Measurements from ENCODE around the gene ENOX1. TPM values are rescaled to one million over a fixed set of nuclear protein-coding genes. Genes with fewer than 3 reads are reported as not detected.

Gene ENOX1
- total RNA-seq, 1 experiment from 2014 or later: 0.35 TPM

- Histone ChIP-seq H4K20me1 (ENCODE audit: insufficient read depth) (no peaks in the 10 kb centered on the region), H3K4me3 (no peak overlapping the region), H3K9me3 (ENCODE audit: insufficient read depth, low read depth) (no peaks in the 10 kb centered on the region), H3K36me3 (ENCODE audit: low read depth) (no peaks in the 10 kb centered on the region), H3K4me2 (no peak overlapping the region), H3K27ac (no peak overlapping the region), H3F3A (ENCODE audit: insufficient read depth, low read depth) (no peaks in the 10 kb centered on the region), H3K4me1 (replicated peaks; ENCODE audit: insufficient read depth) (no peaks in the 10 kb centered on the region), H3K27me3 (ENCODE audit: insufficient read depth, low read depth) (no peaks in the 10 kb centered on the region), H2AFZ (no peak overlapping the region), H3K79me2 (ENCODE audit: low read depth) (no peaks in the 10 kb centered on the region), H3K9me2 (ENCODE audit: insufficient read depth) (no peaks in the 10 kb centered on the region)
- intact Hi-C loops (cut with micrococcal nuclease; ENCODE audit: unreplicated experiment): no loop called here
- DNase-seq: no peak
- ChIA-PET CTCF (no interaction called here), POLR2A (ENCODE audit: unreplicated experiment) (no interaction called here)
- no TSS peak for BruUV-seq (replicated peaks)
- no peak for TF ChIP-seq EZH2 (IDR thresholded peaks at IDR 0.05; ENCODE audit: low read depth)
- no peak for TF ChIP-seq CTCF (conservative IDR thresholded peaks at IDR 0.05)
Measured at GRCh38 chr13:43487885-43488284, 298.9 kb downstream of the ENOX1 start.

GRCh38 chr13:43487461-43487860 lies 299.3 kb downstream of the ENOX1 start:
- no peaks in the 10 kb centered on the region for H3K9me3 ChIP-seq (ENCODE audit: insufficient read depth, low read depth)
- TF ChIP-seq EZH2 (IDR thresholded peaks at IDR 0.05; ENCODE audit: low read depth): no peak
- no peak for TF ChIP-seq CTCF (conservative IDR thresholded peaks at IDR 0.05)
- H2AFZ ChIP-seq: no peak overlapping the region
- no peaks in the 10 kb centered on the region for H3F3A ChIP-seq (ENCODE audit: insufficient read depth, low read depth)
- no peaks in the 10 kb centered on the region for H4K20me1 ChIP-seq (ENCODE audit: insufficient read depth)
- BruUV-seq (replicated peaks): no TSS peak
- no peaks in the 10 kb centered on the region for H3K36me3 ChIP-seq (ENCODE audit: low read depth)
- H3K27ac ChIP-seq: no peak overlapping the region
- intact Hi-C loops (cut with micrococcal nuclease; ENCODE audit: unreplicated experiment): no loop called here
- H3K4me1 ChIP-seq (replicated peaks; ENCODE audit: insufficient read depth): no peaks in the 10 kb centered on the region
- H3K79me2 ChIP-seq (ENCODE audit: low read depth): no peaks in the 10 kb centered on the region
- no peak for DNase-seq
- H3K4me2 ChIP-seq: no peak overlapping the region
- no peaks in the 10 kb centered on the region for H3K27me3 ChIP-seq (ENCODE audit: insufficient read depth, low read depth)
- no peak overlapping the region for H3K4me3 ChIP-seq
- ChIA-PET POLR2A (ENCODE audit: unreplicated experiment) (no interaction called here), CTCF (no interaction called here)
- H3K9me2 ChIP-seq (ENCODE audit: insufficient read depth): no peaks in the 10 kb centered on the region

DNA sequence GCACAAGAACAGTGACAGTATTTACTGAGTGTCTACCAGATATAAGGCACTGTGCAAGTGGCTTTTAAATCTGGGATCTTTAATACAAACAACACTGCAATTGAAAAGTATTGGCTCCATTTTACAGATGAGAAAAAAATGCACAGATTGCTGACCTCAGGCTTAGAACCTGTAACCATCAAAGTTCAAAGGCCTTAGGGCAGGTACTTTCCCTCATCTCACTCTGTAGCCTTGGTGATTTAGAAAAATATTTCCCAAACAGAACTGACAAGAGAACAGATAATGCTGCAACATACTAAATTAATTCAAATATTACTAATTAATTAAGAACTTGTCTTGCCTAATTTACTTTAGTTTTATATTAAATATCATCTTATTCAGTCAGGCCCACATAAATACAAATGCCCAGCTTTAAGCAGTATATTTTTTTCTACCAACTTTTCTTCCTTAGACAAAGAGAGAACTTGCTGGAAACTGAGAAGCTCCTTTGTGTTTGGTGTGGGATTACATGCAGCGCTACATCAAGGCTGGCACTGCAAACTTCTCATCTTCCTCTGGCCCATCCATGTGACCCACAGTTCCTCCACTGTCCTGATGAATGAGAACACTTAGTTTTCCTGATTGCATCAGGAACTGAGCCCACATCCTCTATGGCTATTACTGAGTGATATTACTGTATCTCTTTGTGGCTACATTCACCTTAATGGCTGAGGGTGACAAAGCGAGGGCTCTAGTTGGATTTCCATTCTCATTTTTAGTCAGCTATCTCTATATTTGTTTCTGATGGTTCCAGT lies 302.1 kb downstream of the ENOX1 start:
- no peaks in the 10 kb centered on the region for H4K20me1 ChIP-seq (ENCODE audit: insufficient read depth)
- CTCF ChIA-PET: no interaction called here
- H3F3A ChIP-seq (ENCODE audit: insufficient read depth, low read depth): no peaks in the 10 kb centered on the region
- POLR2A ChIA-PET (ENCODE audit: unreplicated experiment): no interaction called here
- H3K36me3 ChIP-seq (ENCODE audit: low read depth): no peaks in the 10 kb centered on the region
- H3K9me3 ChIP-seq (ENCODE audit: insufficient read depth, low read depth): no peaks in the 10 kb centered on the region
- no peak overlapping the region for H3K4me3 ChIP-seq
- no peak overlapping the region for H2AFZ ChIP-seq
- H3K79me2 ChIP-seq (ENCODE audit: low read depth): no peaks in the 10 kb centered on the region
- no peaks in the 10 kb centered on the region for H3K9me2 ChIP-seq (ENCODE audit: insufficient read depth)
- H3K4me1 ChIP-seq (replicated peaks; ENCODE audit: insufficient read depth): no peaks in the 10 kb centered on the region
- no peak for DNase-seq
- intact Hi-C loops (cut with micrococcal nuclease; ENCODE audit: unreplicated experiment): no loop called here
- no peak overlapping the region for H3K27ac ChIP-seq
- no TSS peak for BruUV-seq (replicated peaks)
- TF ChIP-seq CTCF (conservative IDR thresholded peaks at IDR 0.05) (no peak), EZH2 (IDR thresholded peaks at IDR 0.05; ENCODE audit: low read depth) (no peak)
- no peak overlapping the region for H3K4me2 ChIP-seq
- no peaks in the 10 kb centered on the region for H3K27me3 ChIP-seq (ENCODE audit: insufficient read depth, low read depth)
